ENCODE data around the gene CORO1C. TPM values are rescaled to one million over a fixed set of nuclear protein-coding genes. Genes with fewer than 3 reads are reported as not detected.

The CORO1C gene
- total and polyA plus RNA-seq, 9 of the 15 experiments (the other 6 are each of a cell fraction or from before 2014, with no cell fraction given) = 55.2 to 280 (median 150) TPM

DNA sequence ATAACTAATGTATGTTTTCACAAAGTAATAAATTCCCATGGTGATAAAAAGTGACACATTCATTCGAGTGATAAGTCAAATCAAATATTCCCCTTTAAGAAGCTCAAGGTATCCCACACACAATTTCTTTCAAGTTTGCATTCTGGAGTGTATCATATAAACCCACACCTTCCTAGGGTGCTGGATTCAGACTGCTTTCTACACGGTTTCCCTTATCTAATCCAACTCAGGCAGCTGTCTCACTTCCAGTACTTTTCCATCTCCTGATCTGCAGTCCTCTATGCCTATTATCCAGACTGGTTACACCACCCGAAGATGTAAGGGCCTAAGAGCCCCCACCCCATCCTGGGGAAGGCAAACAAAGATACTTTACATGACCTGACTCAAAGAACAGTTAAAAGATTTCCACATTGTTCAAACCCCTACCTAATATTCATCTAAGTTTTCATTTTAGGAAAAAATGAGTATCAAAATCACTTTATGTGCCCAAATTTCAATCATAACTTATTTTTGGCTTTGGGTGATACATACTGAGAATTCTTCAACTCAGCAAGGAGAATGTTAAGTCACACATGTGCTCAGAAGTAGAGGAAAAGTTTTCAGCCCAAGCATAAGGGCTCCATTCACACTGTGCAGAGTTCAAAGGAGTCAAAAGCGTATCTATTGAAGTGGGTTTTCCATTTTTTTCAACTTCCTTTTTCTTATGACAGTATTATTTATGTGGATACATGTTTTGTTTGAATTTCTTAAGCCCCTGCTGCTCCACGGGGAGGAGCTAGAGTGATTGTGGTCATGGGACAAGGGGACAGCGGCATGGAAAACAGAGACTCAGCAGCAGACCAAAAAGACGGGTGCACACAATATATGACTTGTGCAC, 41.8 kb downstream of the CORO1C start (continued):
- TF ChIP-seq STAT5A (IDR thresholded peaks at IDR 0.05; ENCODE audit: borderline replicate concordance, low read length) (peak; percentile 81), GATAD2B (IDR thresholded peaks at IDR 0.05; ENCODE audit: borderline replicate concordance) (peak; percentile 85), OTX1 (CRISPR knock-in tag; IDR thresholded peaks at IDR 0.05) (peak; percentile 28; the same call in 1 of the 2 replicates), BHLHE40 (IDR thresholded peaks at IDR 0.05; ENCODE audit: low read length) (peak; percentile 48; the same call in 1 of the 2 replicates), ZNF639 (CRISPR knock-in tag; conservative IDR thresholded peaks at IDR 0.05 in 1 of 2, IDR thresholded peaks at IDR 0.05 in 1 of 2) (peak in 1 of 2 experiments; percentile 57; a peak in 2 of 4 replicates), GTF2A2 (tag; IDR thresholded peaks at IDR 0.05) (no peak), KDM4B (IDR thresholded peaks at IDR 0.05; ENCODE audit: borderline replicate concordance in 2 of 2, low read depth in 1 of 2) (no peak), FOXJ2 (tag; IDR thresholded peaks at IDR 0.05) (0 out of 2 replicates have a peak, but pooled peaks have one; percentile 30), ZNF212 (CRISPR knock-in tag; IDR thresholded peaks at IDR 0.05) (0 out of 2 replicates have a peak, but pooled peaks have one; percentile 79), ZNF41 (CRISPR knock-in tag; conservative IDR thresholded peaks at IDR 0.05) (no peak; the same call in 1 of the 2 replicates), HDAC1 (IDR thresholded peaks at IDR 0.05) (peak; percentile 7 to 65; a peak in 2 of 4 replicates), ZNF133 (CRISPR knock-in tag; IDR thresholded peaks at IDR 0.05) (no peak), ILF3 (IDR thresholded peaks at IDR 0.05; ENCODE audit: borderline replicate concordance) (no peak), TBP (optimal IDR thresholded peaks at IDR 0.05; ENCODE audit: low read depth, low read length) (peak; percentile 49), ZEB2 (IDR thresholded peaks at IDR 0.05) (peak; percentile 81), CTBP1 (IDR thresholded peaks at IDR 0.05; ENCODE audit: borderline replicate concordance) (peak; percentile 61; the same call in 1 of the 2 replicates), KLF6 (CRISPR knock-in tag; IDR thresholded peaks at IDR 0.05; ENCODE audit: borderline replicate concordance) (0 out of 2 replicates have a peak, but pooled peaks have one; percentile 7), CTCFL (IDR thresholded peaks at IDR 0.05; ENCODE audit: borderline replicate concordance, insufficient read depth, low read depth, low read length, poor library complexity, severe bottlenecking) (peak; percentile 36), BRD4 (IDR thresholded peaks at IDR 0.05) (no peak; the same call in 1 of the 2 replicates)
- TF ChIP-seq, protein P1, sequence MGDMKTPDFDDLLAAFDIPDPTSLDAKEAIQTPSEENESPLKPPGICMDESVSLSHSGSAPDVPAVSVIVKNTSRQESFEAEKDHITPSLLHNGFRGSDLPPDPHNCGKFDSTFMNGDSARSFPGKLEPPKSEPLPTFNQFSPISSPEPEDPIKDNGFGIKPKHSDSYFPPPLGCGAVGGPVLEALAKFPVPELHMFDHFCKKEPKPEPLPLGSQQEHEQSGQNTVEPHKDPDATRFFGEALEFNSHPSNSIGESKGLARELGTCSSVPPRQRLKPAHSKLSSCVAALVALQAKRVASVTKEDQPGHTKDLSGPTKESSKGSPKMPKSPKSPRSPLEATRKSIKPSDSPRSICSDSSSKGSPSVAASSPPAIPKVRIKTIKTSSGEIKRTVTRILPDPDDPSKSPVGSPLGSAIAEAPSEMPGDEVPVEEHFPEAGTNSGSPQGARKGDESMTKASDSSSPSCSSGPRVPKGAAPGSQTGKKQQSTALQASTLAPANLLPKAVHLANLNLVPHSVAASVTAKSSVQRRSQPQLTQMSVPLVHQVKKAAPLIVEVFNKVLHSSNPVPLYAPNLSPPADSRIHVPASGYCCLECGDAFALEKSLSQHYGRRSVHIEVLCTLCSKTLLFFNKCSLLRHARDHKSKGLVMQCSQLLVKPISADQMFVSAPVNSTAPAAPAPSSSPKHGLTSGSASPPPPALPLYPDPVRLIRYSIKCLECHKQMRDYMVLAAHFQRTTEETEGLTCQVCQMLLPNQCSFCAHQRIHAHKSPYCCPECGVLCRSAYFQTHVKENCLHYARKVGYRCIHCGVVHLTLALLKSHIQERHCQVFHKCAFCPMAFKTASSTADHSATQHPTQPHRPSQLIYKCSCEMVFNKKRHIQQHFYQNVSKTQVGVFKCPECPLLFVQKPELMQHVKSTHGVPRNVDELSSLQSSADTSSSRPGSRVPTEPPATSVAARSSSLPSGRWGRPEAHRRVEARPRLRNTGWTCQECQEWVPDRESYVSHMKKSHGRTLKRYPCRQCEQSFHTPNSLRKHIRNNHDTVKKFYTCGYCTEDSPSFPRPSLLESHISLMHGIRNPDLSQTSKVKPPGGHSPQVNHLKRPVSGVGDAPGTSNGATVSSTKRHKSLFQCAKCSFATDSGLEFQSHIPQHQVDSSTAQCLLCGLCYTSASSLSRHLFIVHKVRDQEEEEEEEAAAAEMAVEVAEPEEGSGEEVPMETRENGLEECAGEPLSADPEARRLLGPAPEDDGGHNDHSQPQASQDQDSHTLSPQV (IDR thresholded peaks at IDR 0.05) = peak; percentile 36; the same call in 1 of the 2 replicates
